NAMALWA (cell line): Measurements from ENCODE around the gene SCFD2.
"Not testable (repeated sequence)": the region's sequence is repeated elsewhere in the genome, so short reads cannot be mapped to it uniquely, and the experiment has no call there.

Experiments used
- DNase-seq: peaks from one replicate; pipeline ENCODE4 v3.0.0-alpha.2; 2015; ENCODE audit warnings: low spot score

SCFD2 gene

GRCh38 chr4:53365486-53366300 lies at the start of gene SCFD2:
Gene SCFD2, minus strand, starts transcription at chr4:53366061.
- DNase-seq, result peak; percentile 98

- not testable (repeated sequence) for DNase-seq
Measured at GRCh38 chr4:53409479-53409878, 43.6 kb upstream of the SCFD2 start.

GRCh38 chr4:53380221-53380620 lies 14.4 kb upstream of the SCFD2 start:
- DNase-seq, result no peak

- no peak for DNase-seq
Measured at GRCh38 chr4:53378171-53378482, 12.3 kb upstream of the SCFD2 start.

GRCh38 chr4:53377319-53378170 lies 11.7 kb upstream of the SCFD2 start, which contains the start of gene FIP1L1:
Gene FIP1L1, plus strand, starts transcription at chr4:53377641. Its CDS starts 198 bp downstream, at chr4:53377839.
- DNase-seq, result peak; percentile 95

- no peak for DNase-seq
Measured at GRCh38 chr4:53376900-53377299, 11.0 kb upstream of the SCFD2 start.

- DNase-seq, result no peak
Measured at GRCh38 chr4:53374777-53375258, 9.0 kb upstream of the SCFD2 start.

GRCh38 chr4:53371843-53372521 lies 6.1 kb upstream of the SCFD2 start:
- no peak for DNase-seq

GRCh38 chr4:53371049-53371448 lies 5.2 kb upstream of the SCFD2 start:
- no peak for DNase-seq

- DNase-seq, result no peak
Measured at GRCh38 chr4:53367721-53368120, 1.9 kb upstream of the SCFD2 start.

GRCh38 chr4:53366301-53366716 lies 448 bp upstream of the SCFD2 start:
- DNase-seq, result no peak

GRCh38 chr4:53365121-53365485 lies 758 bp downstream of the SCFD2 start:
- DNase-seq, result peak; percentile 62

- no peak for DNase-seq
Measured at GRCh38 chr4:53364624-53365023, 1.2 kb downstream of the SCFD2 start.

GRCh38 chr4:53362093-53362492 lies 3.8 kb downstream of the SCFD2 start:
- no peak for DNase-seq

GRCh38 chr4:53361451-53361850 lies 4.4 kb downstream of the SCFD2 start:
- DNase-seq, result no peak

- no peak for DNase-seq
Measured at GRCh38 chr4:53355930-53356521, 9.8 kb downstream of the SCFD2 start.

GRCh38 chr4:53354012-53354722 lies 11.7 kb downstream of the SCFD2 start:
- DNase-seq, result no peak

GRCh38 chr4:53349091-53349491 lies 16.8 kb downstream of the SCFD2 start:
- no peak for DNase-seq

GRCh38 chr4:53348046-53348445 lies 17.8 kb downstream of the SCFD2 start:
- DNase-seq, result no peak

- DNase-seq, result no peak
Measured at GRCh38 chr4:53346920-53347852, 18.7 kb downstream of the SCFD2 start.
